ENCODE results near the gene ACTR3. TPM values are rescaled to one million over a fixed set of nuclear protein-coding genes. Genes with fewer than 3 reads are reported as not detected.

Gene ACTR3
- total RNA-seq, 2 donors from 2014 or later, result 317 to 342 TPM

DNA sequence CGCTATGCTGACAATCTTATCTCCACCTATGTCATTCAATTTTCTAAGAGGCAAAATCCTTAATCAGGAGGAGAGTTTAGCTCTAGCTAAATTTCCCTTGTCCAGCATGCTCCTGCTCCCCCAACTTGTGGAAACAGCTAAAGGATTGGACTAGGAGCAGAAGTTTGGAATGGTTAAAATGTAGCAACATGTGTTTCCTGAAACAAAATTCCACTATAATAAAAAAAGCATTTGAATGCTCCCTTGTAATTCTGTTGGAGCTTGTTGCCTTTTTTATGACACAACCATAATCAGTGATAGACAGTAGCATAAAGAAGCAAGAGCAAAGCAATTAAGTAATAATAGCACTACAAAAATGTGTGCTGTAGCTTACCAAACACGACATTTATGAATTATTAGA, 6.9 kb downstream of the ACTR3 start:
- no peak overlapping the region for H3K27ac ChIP-seq
- peaks cover 32% of the 10 kb centered on the region for H3K4me1 ChIP-seq
- TF ChIP-seq, protein P1, sequence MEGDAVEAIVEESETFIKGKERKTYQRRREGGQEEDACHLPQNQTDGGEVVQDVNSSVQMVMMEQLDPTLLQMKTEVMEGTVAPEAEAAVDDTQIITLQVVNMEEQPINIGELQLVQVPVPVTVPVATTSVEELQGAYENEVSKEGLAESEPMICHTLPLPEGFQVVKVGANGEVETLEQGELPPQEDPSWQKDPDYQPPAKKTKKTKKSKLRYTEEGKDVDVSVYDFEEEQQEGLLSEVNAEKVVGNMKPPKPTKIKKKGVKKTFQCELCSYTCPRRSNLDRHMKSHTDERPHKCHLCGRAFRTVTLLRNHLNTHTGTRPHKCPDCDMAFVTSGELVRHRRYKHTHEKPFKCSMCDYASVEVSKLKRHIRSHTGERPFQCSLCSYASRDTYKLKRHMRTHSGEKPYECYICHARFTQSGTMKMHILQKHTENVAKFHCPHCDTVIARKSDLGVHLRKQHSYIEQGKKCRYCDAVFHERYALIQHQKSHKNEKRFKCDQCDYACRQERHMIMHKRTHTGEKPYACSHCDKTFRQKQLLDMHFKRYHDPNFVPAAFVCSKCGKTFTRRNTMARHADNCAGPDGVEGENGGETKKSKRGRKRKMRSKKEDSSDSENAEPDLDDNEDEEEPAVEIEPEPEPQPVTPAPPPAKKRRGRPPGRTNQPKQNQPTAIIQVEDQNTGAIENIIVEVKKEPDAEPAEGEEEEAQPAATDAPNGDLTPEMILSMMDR (IDR thresholded peaks at IDR 0.05), result no peak
- no peaks in the 10 kb centered on the region for H3K27me3 ChIP-seq
- H3K9ac ChIP-seq (ENCODE audit: low read depth in 2 of 2, low read length in 2 of 2), result no peak overlapping the region
- no peaks in the 10 kb centered on the region for H3K36me3 ChIP-seq
- H3K4me3 ChIP-seq, result no peak overlapping the region
- no peak for DNase-seq
- intact Hi-C loops (cut with DNase I), result loop anchor here (10.0 kb wide), 1 partner anchor 142 kb away; the partner anchor contains the start of gene SLC35F5
- H3K9me3 ChIP-seq, result no peaks in the 10 kb centered on the region

DNA sequence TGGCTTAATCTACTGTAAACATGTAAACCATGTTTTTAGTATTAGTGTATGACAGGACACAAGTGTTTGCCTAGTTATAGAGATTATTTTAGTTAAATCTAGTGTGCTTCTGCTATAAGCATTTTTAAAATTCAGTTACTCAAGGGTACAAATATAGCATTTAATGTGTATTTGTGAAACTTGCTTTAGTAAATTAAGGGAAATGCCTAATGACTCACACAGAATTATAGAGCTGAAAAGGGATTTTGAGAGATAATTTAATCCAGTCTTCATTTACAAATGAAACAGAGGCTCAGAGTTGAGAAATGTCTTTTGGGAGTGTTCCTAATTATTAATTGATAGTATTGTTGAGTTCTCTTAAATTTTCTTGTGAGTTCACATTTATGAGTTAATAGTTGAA, 8.2 kb downstream of the ACTR3 start:
- Histone ChIP-seq H3K9me3 (no peaks in the 10 kb centered on the region), H3K36me3 (no peaks in the 10 kb centered on the region), H3K9ac (ENCODE audit: low read depth in 2 of 2, low read length in 2 of 2) (no peak overlapping the region), H3K27me3 (no peaks in the 10 kb centered on the region), H3K4me1 (peaks cover 34% of the 10 kb centered on the region), H3K4me3 (no peak overlapping the region), H3K27ac (no peak overlapping the region)
- TF ChIP-seq, protein P1 (IDR thresholded peaks at IDR 0.05), result no peak
- intact Hi-C loops (cut with DNase I), result loop anchor here (10.0 kb wide), 1 partner anchor 143 kb away; the partner anchor contains the start of gene SLC35F5
- DNase-seq, result no peak

DNA sequence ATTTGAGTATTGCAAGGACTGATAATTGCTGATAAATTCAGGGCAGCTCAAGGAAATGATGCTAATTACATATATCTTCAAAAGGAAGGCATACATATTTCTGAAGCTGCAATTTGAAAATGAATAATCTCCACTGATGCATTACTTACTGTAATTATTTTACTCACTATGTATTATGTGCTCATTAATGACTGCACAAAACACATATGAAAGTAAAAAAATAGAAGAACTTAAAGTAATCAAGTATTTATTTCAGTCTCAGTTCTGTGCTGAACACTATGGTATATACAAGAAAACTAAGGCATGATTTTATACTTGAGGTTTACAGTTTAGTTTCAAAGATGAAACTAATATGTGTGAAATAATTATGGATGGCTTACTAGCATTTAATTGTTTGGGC, 9.3 kb downstream of the ACTR3 start:
- no peaks in the 10 kb centered on the region for H3K9me3 ChIP-seq
- peaks cover 23% of the 10 kb centered on the region for H3K4me1 ChIP-seq
- intact Hi-C loops (cut with DNase I), result loop anchor here (10.0 kb wide), 1 partner anchor 144 kb away; the partner anchor contains the start of gene SLC35F5
- no peaks in the 10 kb centered on the region for H3K36me3 ChIP-seq
- no peak overlapping the region for H3K9ac ChIP-seq (ENCODE audit: low read depth in 2 of 2, low read length in 2 of 2)
- H3K27ac ChIP-seq, result no peak overlapping the region
- H3K27me3 ChIP-seq, result no peaks in the 10 kb centered on the region
- TF ChIP-seq, protein P1 (IDR thresholded peaks at IDR 0.05), result no peak
- DNase-seq, result no peak
- no peak overlapping the region for H3K4me3 ChIP-seq

DNA sequence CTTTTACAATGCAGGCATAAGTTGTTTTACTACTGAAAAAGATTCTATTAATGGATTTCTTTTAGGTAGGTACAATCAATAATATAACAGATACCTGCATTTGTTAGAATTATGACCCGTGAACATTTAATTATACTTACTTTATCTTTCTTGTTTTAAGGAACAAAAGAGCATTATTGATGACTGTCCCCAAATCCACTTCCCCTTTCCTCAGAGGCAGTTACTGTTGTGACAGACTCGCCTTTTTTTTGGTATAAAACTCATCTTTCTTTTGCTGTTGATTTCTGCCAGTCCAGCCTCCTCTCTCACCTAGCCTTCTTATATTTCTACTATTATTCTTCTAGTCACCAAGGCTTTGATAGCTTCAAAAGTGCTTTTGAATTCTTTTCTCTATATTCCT, 12.1 kb downstream of the ACTR3 start:
- Histone ChIP-seq H3K27ac (no peak overlapping the region), H3K4me1 (peaks cover 9% of the 10 kb centered on the region)
- TF ChIP-seq, protein P1 (IDR thresholded peaks at IDR 0.05), result no peak

DNA sequence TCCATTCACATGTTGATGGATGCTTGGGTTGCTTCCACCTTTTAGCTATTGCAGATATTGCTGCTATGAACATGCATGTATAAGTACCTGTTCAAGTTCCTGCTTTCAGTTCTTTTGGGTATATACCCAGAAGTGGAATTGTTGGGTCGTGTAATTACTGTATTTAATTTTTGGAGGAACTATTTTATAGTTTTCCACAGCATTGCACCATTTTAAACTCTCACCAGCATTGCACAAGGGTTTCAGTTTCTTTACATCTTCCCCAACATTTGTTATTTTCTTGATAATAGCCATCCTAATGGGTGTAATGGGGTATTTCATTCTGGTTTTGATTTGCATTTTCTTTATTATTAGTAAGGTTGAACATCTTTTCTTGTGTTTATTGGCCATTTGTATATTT, 16.0 kb downstream of the ACTR3 start:
- no peak for DNase-seq
- TF ChIP-seq, protein P1 (IDR thresholded peaks at IDR 0.05), result no peak

More for the DNA sequence above, 12.1 kb downstream of the ACTR3 start:
- no peak overlapping the region for H3K4me3 ChIP-seq
- DNase-seq, result no peak
- intact Hi-C loops (cut with DNase I), result no loop called here
- no peaks in the 10 kb centered on the region for H3K27me3 ChIP-seq
- no peak overlapping the region for H3K9ac ChIP-seq (ENCODE audit: low read depth in 2 of 2, low read length in 2 of 2)
- no peaks in the 10 kb centered on the region for H3K36me3 ChIP-seq
- H3K9me3 ChIP-seq, result no peaks in the 10 kb centered on the region

More for the DNA sequence above, 16.0 kb downstream of the ACTR3 start:
- Histone ChIP-seq H3K27me3 (no peaks in the 10 kb centered on the region), H3K9me3 (no peaks in the 10 kb centered on the region), H3K4me3 (no peak overlapping the region), H3K36me3 (no peaks in the 10 kb centered on the region), H3K4me1 (peaks cover 9% of the 10 kb centered on the region), H3K27ac (no peak overlapping the region), H3K9ac (ENCODE audit: low read depth in 2 of 2, low read length in 2 of 2) (no peak overlapping the region)
- intact Hi-C loops (cut with DNase I), result no loop called here
